ENCODE data around the gene SGCD. TPM values are rescaled to one million over a fixed set of nuclear protein-coding genes. Genes with fewer than 3 reads are reported as not detected.
A peak's percentile ranks its signal among the peaks of the same experiment; 100 is the strongest.

Gene SGCD
- total and polyA plus RNA-seq, 4 donors = 0.79 to 20.9 (median 6.0) TPM

DNA sequence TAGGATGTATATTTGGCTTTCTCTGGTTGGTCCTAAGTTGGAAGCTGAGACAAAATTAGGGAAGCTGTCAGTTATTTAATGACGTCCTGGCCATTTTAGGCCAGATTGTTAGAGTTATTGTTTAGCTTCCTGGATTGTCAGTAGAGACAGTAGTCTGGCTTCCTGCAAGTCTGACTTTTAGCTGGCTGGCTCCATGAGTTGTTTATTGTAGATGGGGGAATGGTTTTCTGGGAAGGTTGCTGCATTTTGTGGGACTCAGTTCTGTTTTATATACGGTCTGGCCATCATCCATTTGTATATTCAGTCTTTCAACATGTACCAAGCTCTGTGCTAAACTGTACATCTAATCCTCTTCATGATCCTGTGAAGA lies 68.3 kb downstream of the SGCD start:
- H3K9ac ChIP-seq (ENCODE audit: insufficient read depth in 1 of 2, low read length in 2 of 2) = no peak overlapping the region
- H3K4me3 ChIP-seq = no peak overlapping the region
- WGBS, 2 donors = 39 to 58% methylated on average over 2 of the region's 2 CpGs
- peaks cover 0 to 32% (median 21%) of the 10 kb centered on the region in 5 donors for H3K4me1 ChIP-seq (ENCODE audit: control insufficient read depth in 5 of 5, insufficient read depth in 5 of 5, low read length in 5 of 5)
- DNase-seq = no peak
- no peaks in the 10 kb centered on the region for H3K27me3 ChIP-seq (ENCODE audit: control insufficient read depth in 3 of 3, insufficient read depth in 3 of 3, low read length in 2 of 3)
- TF ChIP-seq CTCF (IDR thresholded peaks at IDR 0.05; ENCODE audit: control extremely low read depth, extremely low read depth) = no peak
- H3K9me3 ChIP-seq (ENCODE audit: control insufficient read depth in 4 of 4, insufficient read depth in 3 of 4, low read length in 3 of 4) = peaks cover 0 to 2% (median 0%) of the 10 kb centered on the region in 4 donors
- no peak for ATAC-seq (ENCODE audit: insufficient read depth, low FRiP score)
- peak overlapping the region in 1 of 2 donors; percentile 69 for H3K27ac ChIP-seq (ENCODE audit: low read depth in 1 of 2, low read length in 1 of 2)
- H3K36me3 ChIP-seq (ENCODE audit: control insufficient read depth in 4 of 4, insufficient read depth in 4 of 4, low read length in 4 of 4) = peaks cover 0 to 4% (median 0%) of the 10 kb centered on the region in 4 donors

DNA sequence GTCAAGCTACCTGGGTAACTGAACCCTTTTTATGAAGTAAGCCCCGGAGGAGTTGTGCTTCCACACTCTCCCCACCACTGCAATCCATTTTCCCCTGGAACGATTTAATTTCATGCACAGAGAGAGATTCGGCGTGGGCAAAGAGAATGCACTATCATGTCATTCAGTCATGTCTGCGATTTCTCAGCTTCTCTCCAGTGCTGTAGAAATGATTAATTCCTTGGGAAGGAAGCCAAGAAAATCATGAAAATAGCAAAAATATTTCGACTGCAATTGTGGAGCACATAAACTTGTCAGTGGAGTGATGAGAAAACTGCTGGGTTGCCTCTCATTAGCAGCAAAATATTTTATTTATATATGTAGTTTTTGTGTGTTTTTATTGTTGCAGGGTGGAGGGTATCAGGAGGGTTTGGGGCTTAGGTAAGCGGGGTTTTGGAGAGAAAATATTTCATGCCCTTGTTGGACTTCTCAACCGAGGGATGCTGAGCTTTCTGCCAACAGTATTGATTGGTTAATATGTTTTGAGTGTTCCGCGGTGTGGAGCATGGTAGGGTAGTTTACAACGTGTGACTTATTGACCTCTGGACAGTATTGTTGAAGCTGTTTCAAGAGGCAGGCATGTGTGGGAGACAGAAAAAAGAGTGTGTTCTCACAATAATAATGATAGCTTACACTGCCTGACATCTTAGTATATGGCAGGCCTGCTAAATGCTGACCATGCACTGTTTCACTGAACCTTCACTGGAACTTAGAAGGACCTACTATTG lies 69.3 kb downstream of the SGCD start:
- peaks cover 0 to 38% (median 23%) of the 10 kb centered on the region in 5 donors for H3K4me1 ChIP-seq (ENCODE audit: control insufficient read depth in 5 of 5, insufficient read depth in 5 of 5, low read length in 5 of 5)
- no peak for TF ChIP-seq CTCF (IDR thresholded peaks at IDR 0.05; ENCODE audit: control extremely low read depth, extremely low read depth)
- H3K27me3 ChIP-seq (ENCODE audit: control insufficient read depth in 3 of 3, insufficient read depth in 3 of 3, low read length in 2 of 3) = no peaks in the 10 kb centered on the region
- H3K36me3 ChIP-seq (ENCODE audit: control insufficient read depth in 4 of 4, insufficient read depth in 4 of 4, low read length in 4 of 4) = peaks cover 0 to 4% (median 0%) of the 10 kb centered on the region in 4 donors
- H3K9me3 ChIP-seq (ENCODE audit: control insufficient read depth in 4 of 4, insufficient read depth in 3 of 4, low read length in 3 of 4) = peaks cover 0 to 2% (median 0%) of the 10 kb centered on the region in 4 donors
- ATAC-seq (ENCODE audit: insufficient read depth, low FRiP score) (no peak), DNase-seq (peak in 2 of 3 donors; percentile 33 to 49)
- H3K4me3 ChIP-seq = no peak overlapping the region
- WGBS, 2 donors = 67 to 79% methylated on average over 11 of the region's 11 CpGs
- H3K9ac ChIP-seq (ENCODE audit: insufficient read depth in 1 of 2, low read length in 2 of 2) = no peak overlapping the region
- H3K27ac ChIP-seq (ENCODE audit: low read depth in 1 of 2, low read length in 1 of 2) = peak overlapping the region in 1 of 2 donors; percentile 33

GRCh38 chr5:156396830-156397081 lies 69.8 kb downstream of the SGCD start:
- Histone ChIP-seq H3K9me3 (ENCODE audit: control insufficient read depth in 4 of 4, insufficient read depth in 3 of 4, low read length in 3 of 4) (peaks cover 0 to 2% (median 0%) of the 10 kb centered on the region in 4 donors), H3K4me3 (no peak overlapping the region), H3K27ac (ENCODE audit: low read depth in 1 of 2, low read length in 1 of 2) (no peak overlapping the region), H3K4me1 (ENCODE audit: control insufficient read depth in 5 of 5, insufficient read depth in 5 of 5, low read length in 5 of 5) (peaks cover 0 to 41% (median 23%) of the 10 kb centered on the region in 5 donors), H3K36me3 (ENCODE audit: control insufficient read depth in 4 of 4, insufficient read depth in 4 of 4, low read length in 4 of 4) (peaks cover 0 to 4% (median 0%) of the 10 kb centered on the region in 4 donors), H3K27me3 (ENCODE audit: control insufficient read depth in 3 of 3, insufficient read depth in 3 of 3, low read length in 2 of 3) (no peaks in the 10 kb centered on the region), H3K9ac (ENCODE audit: insufficient read depth in 1 of 2, low read length in 2 of 2) (no peak overlapping the region)
- ATAC-seq (ENCODE audit: insufficient read depth, low FRiP score) = no peak
- no peak for DNase-seq
- TF ChIP-seq CTCF (IDR thresholded peaks at IDR 0.05; ENCODE audit: control extremely low read depth, extremely low read depth) = no peak
- WGBS, 2 donors = 81 to 88% methylated on average over 2 of the region's 2 CpGs
